ENCODE measurements around the gene LAMA3. TPM values are rescaled to one million over a fixed set of nuclear protein-coding genes. Genes with fewer than 3 reads are reported as not detected.

The LAMA3 gene
- total and polyA plus RNA-seq, 2 of the 13 experiments (the other 11 are each of a cell fraction or from before 2014, with no cell fraction given): 0.45 to 2.2 TPM

DNA sequence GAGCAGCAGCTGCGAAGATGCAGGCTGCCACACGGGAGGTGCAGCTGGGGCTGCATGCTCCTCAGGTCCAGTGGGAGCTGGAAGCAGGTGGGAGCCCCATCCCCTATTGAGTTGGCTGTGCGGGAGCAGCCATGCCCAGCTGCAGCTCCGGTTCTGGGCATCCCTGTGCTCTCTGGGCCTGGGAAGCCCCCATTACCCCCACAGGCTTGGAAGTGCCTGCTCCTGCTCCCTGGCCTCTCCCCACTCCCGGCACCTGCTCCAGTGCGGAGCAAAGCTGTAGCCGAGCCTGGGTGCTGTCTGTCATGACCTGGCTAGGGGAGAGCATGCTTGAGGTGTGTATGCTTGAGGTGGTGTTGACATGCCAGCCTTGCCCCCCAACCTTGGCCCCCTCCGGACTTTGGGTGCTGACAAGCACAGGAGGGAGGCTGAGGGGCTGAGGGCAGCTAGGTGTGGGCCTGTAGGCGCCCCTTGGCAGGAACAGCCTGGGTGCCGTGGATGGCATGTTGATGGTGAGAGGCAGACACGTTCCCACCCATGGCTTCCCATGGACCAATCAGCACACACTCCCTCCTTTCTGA, 48.0 kb upstream of the LAMA3 start (continued):
- TF ChIP-seq SMARCC2 (IDR thresholded peaks at IDR 0.05): no peak
- TF ChIP-seq THYN1 (CRISPR knock-in tag; IDR thresholded peaks at IDR 0.05; ENCODE audit: borderline replicate concordance, low read depth): no peak
- TF ChIP-seq RNF2 (conservative IDR thresholded peaks at IDR 0.05; ENCODE audit: low read depth): no peak
- no peak for TF ChIP-seq NAIF1 (CRISPR knock-in tag; IDR thresholded peaks at IDR 0.05; ENCODE audit: borderline replicate concordance)
- TF ChIP-seq GZF1 (CRISPR knock-in tag; IDR thresholded peaks at IDR 0.05): no peak
- TF ChIP-seq, protein P1, sequence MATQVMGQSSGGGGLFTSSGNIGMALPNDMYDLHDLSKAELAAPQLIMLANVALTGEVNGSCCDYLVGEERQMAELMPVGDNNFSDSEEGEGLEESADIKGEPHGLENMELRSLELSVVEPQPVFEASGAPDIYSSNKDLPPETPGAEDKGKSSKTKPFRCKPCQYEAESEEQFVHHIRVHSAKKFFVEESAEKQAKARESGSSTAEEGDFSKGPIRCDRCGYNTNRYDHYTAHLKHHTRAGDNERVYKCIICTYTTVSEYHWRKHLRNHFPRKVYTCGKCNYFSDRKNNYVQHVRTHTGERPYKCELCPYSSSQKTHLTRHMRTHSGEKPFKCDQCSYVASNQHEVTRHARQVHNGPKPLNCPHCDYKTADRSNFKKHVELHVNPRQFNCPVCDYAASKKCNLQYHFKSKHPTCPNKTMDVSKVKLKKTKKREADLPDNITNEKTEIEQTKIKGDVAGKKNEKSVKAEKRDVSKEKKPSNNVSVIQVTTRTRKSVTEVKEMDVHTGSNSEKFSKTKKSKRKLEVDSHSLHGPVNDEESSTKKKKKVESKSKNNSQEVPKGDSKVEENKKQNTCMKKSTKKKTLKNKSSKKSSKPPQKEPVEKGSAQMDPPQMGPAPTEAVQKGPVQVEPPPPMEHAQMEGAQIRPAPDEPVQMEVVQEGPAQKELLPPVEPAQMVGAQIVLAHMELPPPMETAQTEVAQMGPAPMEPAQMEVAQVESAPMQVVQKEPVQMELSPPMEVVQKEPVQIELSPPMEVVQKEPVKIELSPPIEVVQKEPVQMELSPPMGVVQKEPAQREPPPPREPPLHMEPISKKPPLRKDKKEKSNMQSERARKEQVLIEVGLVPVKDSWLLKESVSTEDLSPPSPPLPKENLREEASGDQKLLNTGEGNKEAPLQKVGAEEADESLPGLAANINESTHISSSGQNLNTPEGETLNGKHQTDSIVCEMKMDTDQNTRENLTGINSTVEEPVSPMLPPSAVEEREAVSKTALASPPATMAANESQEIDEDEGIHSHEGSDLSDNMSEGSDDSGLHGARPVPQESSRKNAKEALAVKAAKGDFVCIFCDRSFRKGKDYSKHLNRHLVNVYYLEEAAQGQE (IDR thresholded peaks at IDR 0.05; ENCODE audit: borderline replicate concordance in 1 of 2, low read depth in 1 of 2, low read length in 2 of 2): no peak

DNA sequence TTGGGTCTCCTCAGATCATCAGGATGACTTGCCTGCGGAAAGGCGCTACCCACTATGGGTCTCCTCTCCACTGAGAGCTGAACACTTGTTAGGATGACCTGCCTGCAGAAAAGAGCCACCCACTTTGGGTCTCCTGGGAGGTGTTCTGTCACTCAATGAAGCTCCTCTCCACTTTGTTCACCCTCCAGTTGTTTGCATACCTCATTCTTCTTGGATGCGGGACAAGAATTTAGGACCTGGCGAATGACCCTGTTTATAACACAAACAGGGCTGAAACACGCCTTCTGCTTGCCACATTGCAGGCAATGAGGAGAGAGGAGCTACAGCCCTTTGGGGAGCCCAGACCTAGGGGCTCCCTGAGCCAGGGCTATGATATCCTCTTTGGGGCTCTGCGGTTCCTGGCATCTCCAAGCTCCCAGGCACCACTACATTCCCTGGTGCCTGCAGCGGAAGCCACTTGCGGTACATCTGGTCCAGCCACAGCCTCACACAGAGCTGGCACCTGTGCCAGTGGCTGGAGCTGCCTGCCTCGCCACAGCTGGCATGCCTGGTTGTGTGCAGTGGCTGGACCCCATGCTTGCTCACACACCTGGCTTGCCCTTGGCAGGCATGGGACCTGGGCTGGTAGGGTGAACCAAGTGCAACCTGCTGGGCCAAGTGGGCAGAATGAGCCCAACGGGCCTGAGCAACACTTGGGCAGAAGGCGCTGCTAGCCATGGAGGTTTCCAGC, 47.2 kb upstream of the LAMA3 start:
- WGBS (ENCODE audit: low lambda C conversion rate): 55% methylated on average over 5 of the region's 11 CpGs
- no TSS peak for BruUV-seq (replicated peaks)
- DNase-seq (ENCODE audit: low spot score) (no peak), FAIRE-seq (no peak), ATAC-seq (no peak)
- Histone ChIP-seq H4K20me1 (ENCODE audit: insufficient read depth, low read length) (no peaks in the 10 kb centered on the region), H3K4me1 (ENCODE audit: insufficient read depth, low read length) (no peaks in the 10 kb centered on the region), H2AFZ (ENCODE audit: low read length) (no peak overlapping the region), H3K4me2 (ENCODE audit: low read depth, low read length) (no peak overlapping the region), H3K79me2 (ENCODE audit: insufficient read depth, low read length) (no peaks in the 10 kb centered on the region), H3K4me3 (replicated peaks in 1 of 3; ENCODE audit: insufficient read depth in 1 of 3, low read depth in 2 of 3, low read length in 3 of 3) (no peak overlapping the region), H3K27me3 (ENCODE audit: control insufficient read depth in 1 of 2, insufficient read depth in 2 of 2, low read length in 2 of 2) (peaks cover 0 to 9% of the 10 kb centered on the region in 2 experiments; a peak in 2 of 5 replicates), H3K9ac (ENCODE audit: insufficient read depth, low read depth, low read length) (no peak overlapping the region), H3K36me3 (replicated peaks in 1 of 2; ENCODE audit: control insufficient read depth in 1 of 2, insufficient read depth in 2 of 2, low read length in 2 of 2) (no peaks in the 10 kb centered on the region), H3K9me3 (ENCODE audit: low read length) (no peaks in the 10 kb centered on the region), H3K27ac (ENCODE audit: extremely low read length, insufficient read depth, low read length) (no peak overlapping the region)
- POLR2A ChIA-PET: no interaction called here
- CTCF ChIA-PET (ENCODE audit: low intra/inter-chr PET ratio, low total read pairs): no interaction called here
- intact Hi-C loops (cut with micrococcal nuclease; ENCODE audit: unreplicated experiment): loop anchor here (5.0 kb wide), 1 partner anchor 60 kb away; no protein-coding TSS in a partner anchor
- in situ Hi-C loops (cut with HindIII; ENCODE audit: extremely low pct_ligation_motif_present, low pct_unique_long_range_greater_than_20kb): no loop called here
- TF ChIP-seq, protein P2, sequence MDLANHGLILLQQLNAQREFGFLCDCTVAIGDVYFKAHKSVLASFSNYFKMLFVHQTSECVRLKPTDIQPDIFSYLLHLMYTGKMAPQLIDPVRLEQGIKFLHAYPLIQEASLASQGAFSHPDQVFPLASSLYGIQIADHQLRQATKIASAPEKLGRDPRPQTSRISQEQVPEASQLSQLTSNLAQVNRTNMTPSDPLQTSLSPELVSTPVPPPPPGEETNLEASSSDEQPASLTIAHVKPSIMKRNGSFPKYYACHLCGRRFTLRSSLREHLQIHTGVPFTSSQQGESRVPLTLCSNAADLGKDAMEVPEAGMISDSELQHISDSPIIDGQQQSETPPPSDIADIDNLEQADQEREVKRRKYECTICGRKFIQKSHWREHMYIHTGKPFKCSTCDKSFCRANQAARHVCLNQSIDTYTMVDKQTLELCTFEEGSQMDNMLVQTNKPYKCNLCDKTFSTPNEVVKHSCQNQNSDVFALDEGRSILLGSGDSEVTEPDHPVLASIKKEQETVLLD (CRISPR knock-in tag; IDR thresholded peaks at IDR 0.05; ENCODE audit: low read depth): no peak
- TF ChIP-seq, protein P3, sequence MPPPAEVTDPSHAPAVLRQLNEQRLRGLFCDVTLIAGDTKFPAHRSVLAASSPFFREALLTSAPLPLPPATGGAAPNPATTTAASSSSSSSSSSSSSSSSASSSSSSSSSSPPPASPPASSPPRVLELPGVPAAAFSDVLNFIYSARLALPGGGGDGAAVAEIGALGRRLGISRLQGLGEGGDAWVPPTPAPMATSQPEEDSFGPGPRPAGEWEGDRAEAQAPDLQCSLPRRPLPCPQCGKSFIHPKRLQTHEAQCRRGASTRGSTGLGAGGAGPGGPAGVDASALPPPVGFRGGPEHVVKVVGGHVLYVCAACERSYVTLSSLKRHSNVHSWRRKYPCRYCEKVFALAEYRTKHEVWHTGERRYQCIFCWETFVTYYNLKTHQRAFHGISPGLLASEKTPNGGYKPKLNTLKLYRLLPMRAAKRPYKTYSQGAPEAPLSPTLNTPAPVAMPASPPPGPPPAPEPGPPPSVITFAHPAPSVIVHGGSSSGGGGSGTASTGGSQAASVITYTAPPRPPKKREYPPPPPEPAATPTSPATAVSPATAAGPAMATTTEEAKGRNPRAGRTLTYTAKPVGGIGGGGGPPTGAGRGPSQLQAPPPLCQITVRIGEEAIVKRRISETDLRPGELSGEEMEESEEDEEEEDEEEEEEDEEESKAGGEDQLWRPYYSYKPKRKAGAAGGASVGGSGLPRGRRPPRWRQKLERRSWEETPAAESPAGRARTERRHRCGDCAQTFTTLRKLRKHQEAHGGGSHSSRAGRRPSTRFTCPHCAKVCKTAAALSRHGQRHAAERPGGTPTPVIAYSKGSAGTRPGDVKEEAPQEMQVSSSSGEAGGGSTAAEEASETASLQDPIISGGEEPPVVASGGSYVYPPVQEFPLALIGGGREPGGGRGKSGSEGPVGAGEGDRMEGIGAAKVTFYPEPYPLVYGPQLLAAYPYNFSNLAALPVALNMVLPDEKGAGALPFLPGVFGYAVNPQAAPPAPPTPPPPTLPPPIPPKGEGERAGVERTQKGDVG (CRISPR knock-in tag; IDR thresholded peaks at IDR 0.05; ENCODE audit: borderline replicate concordance): no peak
- TF ChIP-seq SP5 (CRISPR knock-in tag; IDR thresholded peaks at IDR 0.05; ENCODE audit: borderline replicate concordance, low read depth) (no peak), RBM22 (optimal IDR thresholded peaks at IDR 0.05; ENCODE audit: low read length) (no peak)
- TF ChIP-seq, protein P4, sequence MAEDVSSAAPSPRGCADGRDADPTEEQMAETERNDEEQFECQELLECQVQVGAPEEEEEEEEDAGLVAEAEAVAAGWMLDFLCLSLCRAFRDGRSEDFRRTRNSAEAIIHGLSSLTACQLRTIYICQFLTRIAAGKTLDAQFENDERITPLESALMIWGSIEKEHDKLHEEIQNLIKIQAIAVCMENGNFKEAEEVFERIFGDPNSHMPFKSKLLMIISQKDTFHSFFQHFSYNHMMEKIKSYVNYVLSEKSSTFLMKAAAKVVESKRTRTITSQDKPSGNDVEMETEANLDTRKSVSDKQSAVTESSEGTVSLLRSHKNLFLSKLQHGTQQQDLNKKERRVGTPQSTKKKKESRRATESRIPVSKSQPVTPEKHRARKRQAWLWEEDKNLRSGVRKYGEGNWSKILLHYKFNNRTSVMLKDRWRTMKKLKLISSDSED (CRISPR knock-in tag; IDR thresholded peaks at IDR 0.05): no peak
